GM12865 (cell line): ENCODE measurements around the gene C1GALT1C1L.

Source experiments
- DNase-seq: peaks from one replicate; pipeline ENCODE4 v3.0.0; 2010; ENCODE audit warnings: low read depth
- H3K4me3 ChIP-seq: 2 replicates; pipeline ENCODE4 v1.5.1; 2011; ENCODE audit warnings: mild to moderate bottlenecking, low read depth, low read length, control low read depth
- TF ChIP-seq, protein P1 (sequence below): IDR thresholded peaks from 2 replicates; pipeline ENCODE4 v1.5.1; 2011; ENCODE audit warnings: low read length, control low read depth, low read depth, inconsistent platforms; ENCODE audit not compliant: insufficient read depth; ENCODE audit errors: missing control alignments

Gene C1GALT1C1L

DNA sequence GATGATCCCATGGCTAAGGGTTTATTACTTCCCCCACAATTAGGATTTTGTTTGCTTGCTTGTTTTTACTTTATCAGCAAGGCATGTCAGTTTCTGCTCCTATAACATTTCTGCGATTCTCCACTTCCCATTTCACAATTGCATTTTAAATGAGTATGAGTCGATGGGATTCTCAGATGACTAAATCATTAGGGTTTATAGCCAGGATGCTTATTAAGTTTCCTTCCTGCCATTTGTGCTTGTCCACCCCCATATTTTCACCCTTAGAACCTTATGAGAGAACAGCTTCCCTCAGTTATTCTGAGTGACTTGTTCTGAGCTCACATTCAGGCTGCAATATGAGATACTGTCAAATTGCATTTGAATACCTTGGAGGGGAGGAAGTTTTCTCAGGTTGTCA, 37.9 kb upstream of the C1GALT1C1L start:
- TF ChIP-seq, protein P1, sequence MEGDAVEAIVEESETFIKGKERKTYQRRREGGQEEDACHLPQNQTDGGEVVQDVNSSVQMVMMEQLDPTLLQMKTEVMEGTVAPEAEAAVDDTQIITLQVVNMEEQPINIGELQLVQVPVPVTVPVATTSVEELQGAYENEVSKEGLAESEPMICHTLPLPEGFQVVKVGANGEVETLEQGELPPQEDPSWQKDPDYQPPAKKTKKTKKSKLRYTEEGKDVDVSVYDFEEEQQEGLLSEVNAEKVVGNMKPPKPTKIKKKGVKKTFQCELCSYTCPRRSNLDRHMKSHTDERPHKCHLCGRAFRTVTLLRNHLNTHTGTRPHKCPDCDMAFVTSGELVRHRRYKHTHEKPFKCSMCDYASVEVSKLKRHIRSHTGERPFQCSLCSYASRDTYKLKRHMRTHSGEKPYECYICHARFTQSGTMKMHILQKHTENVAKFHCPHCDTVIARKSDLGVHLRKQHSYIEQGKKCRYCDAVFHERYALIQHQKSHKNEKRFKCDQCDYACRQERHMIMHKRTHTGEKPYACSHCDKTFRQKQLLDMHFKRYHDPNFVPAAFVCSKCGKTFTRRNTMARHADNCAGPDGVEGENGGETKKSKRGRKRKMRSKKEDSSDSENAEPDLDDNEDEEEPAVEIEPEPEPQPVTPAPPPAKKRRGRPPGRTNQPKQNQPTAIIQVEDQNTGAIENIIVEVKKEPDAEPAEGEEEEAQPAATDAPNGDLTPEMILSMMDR = no peak
- no peak overlapping the region for H3K4me3 ChIP-seq
- no peak for DNase-seq

DNA sequence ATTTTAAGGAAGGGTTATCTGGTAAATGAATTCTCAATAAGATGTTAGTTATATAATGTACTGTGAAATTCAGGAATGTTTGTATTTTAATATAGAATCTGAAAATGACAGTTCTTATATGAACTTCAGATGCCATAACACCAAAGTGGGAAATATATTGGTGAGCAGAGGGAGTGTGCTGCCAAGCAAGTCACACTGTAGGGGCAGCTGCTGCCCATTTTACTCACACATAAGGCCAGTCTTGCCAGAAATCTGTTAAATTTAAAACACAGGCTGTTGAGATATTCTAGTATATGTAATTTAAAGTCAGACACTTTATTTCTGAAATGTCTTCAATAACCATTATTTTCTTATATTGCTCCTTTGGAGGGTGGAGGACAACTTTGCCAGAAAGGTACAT, 34.6 kb upstream of the C1GALT1C1L start:
- no peak for DNase-seq
- TF ChIP-seq, protein P1 = no peak
- H3K4me3 ChIP-seq = no peak overlapping the region

DNA sequence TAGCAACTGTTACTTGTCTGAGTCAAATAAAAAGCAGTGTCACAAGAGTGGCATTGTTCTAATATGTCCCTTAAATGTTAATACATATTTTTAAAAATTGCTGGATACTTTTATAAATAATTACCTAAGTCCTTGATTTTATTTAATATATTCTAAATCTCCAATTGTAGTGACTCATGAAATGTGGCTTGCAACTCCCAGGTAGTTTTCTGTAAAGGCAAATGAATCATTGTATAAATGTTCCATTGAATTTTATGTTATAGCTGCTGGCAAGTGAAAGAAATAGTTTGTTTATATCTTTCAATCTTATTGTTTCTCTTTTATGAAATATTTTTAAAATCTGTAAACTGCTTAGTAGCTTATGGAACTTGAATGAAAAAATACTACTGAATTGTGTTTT, 32.7 kb upstream of the C1GALT1C1L start:
- DNase-seq = no peak
- TF ChIP-seq, protein P1 = no peak
- H3K4me3 ChIP-seq = no peak overlapping the region

DNA sequence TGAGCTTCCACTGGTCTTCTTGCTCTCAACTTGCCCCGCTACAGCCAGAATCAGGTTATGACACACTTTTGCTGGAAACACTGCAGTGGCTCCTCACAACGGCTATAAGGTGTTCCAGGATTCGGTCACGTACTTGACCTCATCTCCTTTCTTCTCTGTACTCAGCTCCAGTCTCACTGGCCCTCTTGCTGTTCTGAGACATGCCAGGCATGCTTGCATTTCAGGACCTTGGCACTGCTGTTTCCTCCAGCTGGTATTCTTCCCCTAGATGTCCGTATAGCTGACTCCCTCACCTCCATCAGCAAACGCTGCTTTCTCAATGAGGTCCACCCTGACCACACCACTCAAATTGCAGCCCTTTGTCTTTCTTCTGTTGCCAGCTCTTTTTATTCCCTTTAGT, 31.9 kb upstream of the C1GALT1C1L start:
- no peak for DNase-seq
- no peak overlapping the region for H3K4me3 ChIP-seq
- TF ChIP-seq, protein P1 = no peak

DNA sequence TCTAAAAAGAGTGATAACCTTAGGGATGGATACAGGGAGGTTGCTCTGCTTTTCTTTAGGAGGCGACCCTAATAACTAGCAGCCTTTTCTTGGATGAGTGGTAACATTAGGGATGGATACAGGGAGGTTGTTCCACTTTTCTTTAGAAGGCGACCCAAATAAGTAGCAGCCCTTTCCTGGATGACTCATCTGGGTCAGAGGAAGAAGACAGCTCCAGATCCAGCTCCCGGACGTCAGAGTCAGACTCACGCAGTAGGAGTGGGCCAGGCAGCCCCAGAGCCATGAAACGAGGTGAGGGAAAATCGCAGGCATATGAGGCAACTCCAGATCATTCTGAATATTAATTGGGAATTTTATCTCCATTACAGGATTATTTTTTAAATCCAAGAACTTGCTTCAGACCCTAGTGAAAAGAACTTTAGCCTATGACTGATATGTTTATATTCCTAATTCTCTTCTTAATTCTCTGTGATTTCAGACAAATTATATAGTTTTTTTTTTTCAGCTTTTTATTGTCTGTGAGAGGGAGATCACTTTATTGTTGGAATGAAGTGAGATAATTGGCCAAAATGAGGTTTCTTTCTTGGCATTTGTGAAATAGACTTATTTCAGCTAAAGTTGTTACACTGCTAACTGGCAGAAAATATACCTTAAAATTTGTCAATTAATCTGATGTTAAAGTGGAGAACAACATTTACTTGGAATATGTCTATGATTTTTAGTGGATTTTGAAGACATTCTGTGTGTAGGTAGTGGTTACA, 31.2 kb upstream of the C1GALT1C1L start:
- H3K4me3 ChIP-seq = no peak overlapping the region
- TF ChIP-seq, protein P1 = no peak
- no peak for DNase-seq

DNA sequence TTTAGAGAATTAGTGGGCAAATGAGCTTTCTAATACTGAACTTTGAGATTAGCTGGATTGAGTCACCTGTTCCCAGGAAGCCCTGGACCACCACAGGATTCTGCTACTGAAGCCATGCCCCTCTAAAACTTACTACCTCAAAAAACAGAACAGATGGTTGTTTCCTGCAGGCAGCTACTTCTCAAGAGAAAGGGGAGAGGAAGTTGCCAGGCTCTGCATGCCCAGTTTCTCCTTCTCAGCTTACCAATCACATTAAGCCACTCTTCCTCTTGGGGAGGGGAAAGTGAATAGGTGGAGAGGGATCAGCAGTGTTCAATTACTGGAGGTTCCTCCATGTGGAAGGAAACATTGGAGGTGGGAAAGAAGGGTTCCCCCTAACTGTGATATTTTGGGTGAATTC, 24.9 kb upstream of the C1GALT1C1L start:
- DNase-seq = no peak

More for the DNA sequence above, 24.9 kb upstream of the C1GALT1C1L start:
- TF ChIP-seq, protein P1 = no peak
- H3K4me3 ChIP-seq = no peak overlapping the region
